Colonic mucosa (tissue), 4 donors: ENCODE measurements around the gene PLB1. TPM values are rescaled to one million over a fixed set of nuclear protein-coding genes. Genes with fewer than 3 reads are reported as not detected.

Source experiments
- DNase-seq: peaks from one replicate; pipeline ENCODE4 v3.0.0-alpha.2; 2020
- H3K27ac ChIP-seq: fragments of 200-600 bp; one replicate; pipeline ENCODE4 v1.8.0; 2021
- H3K27me3 ChIP-seq: fragments of 200-600 bp; one replicate; pipeline ENCODE4 v1.8.0; 2021
- H3K36me3 ChIP-seq: fragments of 200-600 bp; one replicate; pipeline ENCODE4 v1.8.0; 2021
- H3K4me1 ChIP-seq: fragments of 200-600 bp; one replicate; pipeline ENCODE4 v1.8.0; 2021; ENCODE audit warnings: mild to moderate bottlenecking
- H3K4me3 ChIP-seq: fragments of 200-600 bp; one replicate; pipeline ENCODE4 v1.8.0; 2021
- H3K9ac ChIP-seq, 2 donors: one replicate each; pipeline ENCODE4 v1.7.0; 2013; ENCODE audit warnings: control low read depth in 2 of 2, low read depth in 2 of 2, low read length in 2 of 2
- H3K9me3 ChIP-seq: fragments of 200-600 bp; one replicate; pipeline ENCODE4 v1.8.0; 2021
- CTCF ChIP-seq: fragments of 200-600 bp; IDR thresholded peaks from one replicate; pipeline ENCODE4 v1.8.0; 2022; ENCODE audit warnings: antibody characterized with exemption, mild to moderate bottlenecking
- intact Hi-C: fragments of 100-400 bp; cut with DNase I; formaldehyde crosslinking; loops from one replicate; pipeline ENCODE4 v1.14.1; 2022
- total RNA-seq, 2 donors: library from RNA; stranded (reverse); fragmentation: NEBNext Ultra II Directional in 1 of 2; extraction: Animal tissue kit (Norgen Biotek cat#: 25700) in 1 of 2; gene quantifications; one replicate each; pipeline ENCODE4 v1.2.1, GENCODE V29; 2021
- donor health status: healthy.
- donor health status: DM: no; HTN: no; CAD: no.
- donor health status: DM: no; HTN: no; CAD: no.

Gene PLB1
- total RNA-seq, 2 donors from 2014 or later, result 1.3 to 3.0 TPM

- TF ChIP-seq CTCF, result no peak
- no peaks in the 10 kb centered on the region for H3K27me3 ChIP-seq
- H3K9ac ChIP-seq, result no peak overlapping the region
- H3K36me3 ChIP-seq, result no peaks in the 10 kb centered on the region
- H3K9me3 ChIP-seq, result no peaks in the 10 kb centered on the region
- no peaks in the 10 kb centered on the region for H3K4me1 ChIP-seq
- no peak overlapping the region for H3K4me3 ChIP-seq
- H3K27ac ChIP-seq, result no peak overlapping the region
- DNase-seq, result no peak
- intact Hi-C loops, result no loop called here
These were observed 18.8 kb upstream of the PLB1 start for GRCh38 chr2:28477087-28477486.

- H3K4me1 ChIP-seq, result no peaks in the 10 kb centered on the region
- H3K27me3 ChIP-seq, result no peaks in the 10 kb centered on the region
- no peak overlapping the region for H3K27ac ChIP-seq
- no peaks in the 10 kb centered on the region for H3K36me3 ChIP-seq
- intact Hi-C loops, result no loop called here
- H3K4me3 ChIP-seq, result no peak overlapping the region
- no peak for TF ChIP-seq CTCF
- no peak overlapping the region for H3K9ac ChIP-seq
- no peaks in the 10 kb centered on the region for H3K9me3 ChIP-seq
- DNase-seq, result no peak
These were observed 18.2 kb upstream of the PLB1 start for GRCh38 chr2:28477645-28478044.

GRCh38 chr2:28480403-28481049, 15.3 kb upstream of the PLB1 start:
- Histone ChIP-seq H3K27me3 (no peaks in the 10 kb centered on the region), H3K9me3 (no peaks in the 10 kb centered on the region), H3K9ac (no peak overlapping the region), H3K36me3 (no peaks in the 10 kb centered on the region), H3K27ac (no peak overlapping the region), H3K4me3 (no peak overlapping the region), H3K4me1 (no peaks in the 10 kb centered on the region)
- DNase-seq, result no peak
- TF ChIP-seq CTCF, result no peak
- intact Hi-C loops, result no loop called here

- no peak overlapping the region for H3K4me3 ChIP-seq
- no peak overlapping the region for H3K27ac ChIP-seq
- DNase-seq, result no peak
- no peaks in the 10 kb centered on the region for H3K36me3 ChIP-seq
- H3K27me3 ChIP-seq, result no peaks in the 10 kb centered on the region
- H3K4me1 ChIP-seq, result no peaks in the 10 kb centered on the region
- no peak for TF ChIP-seq CTCF
- no peaks in the 10 kb centered on the region for H3K9me3 ChIP-seq
- intact Hi-C loops, result no loop called here
- H3K9ac ChIP-seq, result no peak overlapping the region
These were observed 14.0 kb upstream of the PLB1 start for GRCh38 chr2:28481905-28482304.

- DNase-seq, result no peak
- Histone ChIP-seq H3K9me3 (no peaks in the 10 kb centered on the region), H3K9ac (no peak overlapping the region), H3K36me3 (no peaks in the 10 kb centered on the region), H3K27me3 (no peaks in the 10 kb centered on the region), H3K4me1 (no peaks in the 10 kb centered on the region), H3K27ac (no peak overlapping the region), H3K4me3 (no peak overlapping the region)
- intact Hi-C loops, result no loop called here
- TF ChIP-seq CTCF, result no peak
These were observed 11.0 kb upstream of the PLB1 start for GRCh38 chr2:28484835-28485234.
